Fibroblast of lung (primary cell): ENCODE measurements around the gene DOCK3.

Experiments
- EZH2 ChIP-seq: IDR thresholded peaks from 2 replicates; pipeline ENCODE4 v1.5.1; 2012; ENCODE audit warnings: low read length, control low read depth, mild to moderate bottlenecking; ENCODE audit errors: missing control alignments
- TF ChIP-seq, protein P1 (sequence below), 2 donors: IDR thresholded peaks in 1 of 2; conservative IDR thresholded peaks in 1 of 2; 1 replicate in 1 of 2; 2 replicates in 1 of 2; pipeline ENCODE4 v1.5.1; 2011 to 2012; ENCODE audit warnings: low read length in 2 of 2, control low read depth in 1 of 2, inconsistent platforms in 1 of 2, low read depth in 1 of 2, mild to moderate bottlenecking in 1 of 2

DNA sequence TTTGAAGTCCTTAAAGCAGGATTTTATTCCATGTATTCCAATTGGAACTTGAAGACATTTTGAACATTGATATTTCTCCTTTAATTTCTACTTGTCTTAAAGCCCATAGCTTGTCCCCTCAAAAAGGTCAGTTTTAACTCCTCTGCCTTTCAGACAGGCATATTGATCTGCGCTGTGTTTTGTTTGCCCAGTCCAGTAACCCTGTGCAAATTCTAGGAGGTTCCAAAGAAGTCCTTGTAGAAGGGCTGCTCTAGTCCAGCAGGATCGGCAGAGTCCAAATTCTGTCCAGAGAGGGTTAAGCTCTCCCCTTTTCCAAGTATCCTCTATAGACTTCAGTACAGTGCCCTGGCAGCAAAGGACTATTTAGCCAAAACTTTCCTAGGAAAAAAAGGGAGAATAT is 604.7 kb downstream of the DOCK3 start:
- TF ChIP-seq, protein P1, sequence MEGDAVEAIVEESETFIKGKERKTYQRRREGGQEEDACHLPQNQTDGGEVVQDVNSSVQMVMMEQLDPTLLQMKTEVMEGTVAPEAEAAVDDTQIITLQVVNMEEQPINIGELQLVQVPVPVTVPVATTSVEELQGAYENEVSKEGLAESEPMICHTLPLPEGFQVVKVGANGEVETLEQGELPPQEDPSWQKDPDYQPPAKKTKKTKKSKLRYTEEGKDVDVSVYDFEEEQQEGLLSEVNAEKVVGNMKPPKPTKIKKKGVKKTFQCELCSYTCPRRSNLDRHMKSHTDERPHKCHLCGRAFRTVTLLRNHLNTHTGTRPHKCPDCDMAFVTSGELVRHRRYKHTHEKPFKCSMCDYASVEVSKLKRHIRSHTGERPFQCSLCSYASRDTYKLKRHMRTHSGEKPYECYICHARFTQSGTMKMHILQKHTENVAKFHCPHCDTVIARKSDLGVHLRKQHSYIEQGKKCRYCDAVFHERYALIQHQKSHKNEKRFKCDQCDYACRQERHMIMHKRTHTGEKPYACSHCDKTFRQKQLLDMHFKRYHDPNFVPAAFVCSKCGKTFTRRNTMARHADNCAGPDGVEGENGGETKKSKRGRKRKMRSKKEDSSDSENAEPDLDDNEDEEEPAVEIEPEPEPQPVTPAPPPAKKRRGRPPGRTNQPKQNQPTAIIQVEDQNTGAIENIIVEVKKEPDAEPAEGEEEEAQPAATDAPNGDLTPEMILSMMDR (conservative IDR thresholded peaks at IDR 0.05 in 1 of 2, IDR thresholded peaks at IDR 0.05 in 1 of 2; ENCODE audit: low read depth in 1 of 2, low read length in 2 of 2), result no peak
- TF ChIP-seq EZH2, result no peak
